SU-DHL-6 (cell line): Measurements from ENCODE around the gene TCF12.

Experiments used
- EZH2phosphoT487 ChIP-seq: fragments of 200-600 bp; sonication (generic), shearing (Covaris generic); conservative IDR thresholded peaks from 2 replicates; pipeline ENCODE4 v1.6.1; 2018; ENCODE audit warnings: mild to moderate bottlenecking, antibody characterized with exemption, low read length, moderate library complexity, mixed read lengths
- TF ChIP-seq, protein P1 (sequence below): fragments of 200-600 bp; sonication (generic); IDR thresholded peaks from one replicate; pipeline ENCODE4 v1.5.1; 2017; ENCODE audit warnings: antibody characterized with exemption, mild to moderate bottlenecking, low read length, moderate library complexity; ENCODE audit not compliant: insufficient read depth, poor library complexity, severe bottlenecking

- TF ChIP-seq, protein P1, sequence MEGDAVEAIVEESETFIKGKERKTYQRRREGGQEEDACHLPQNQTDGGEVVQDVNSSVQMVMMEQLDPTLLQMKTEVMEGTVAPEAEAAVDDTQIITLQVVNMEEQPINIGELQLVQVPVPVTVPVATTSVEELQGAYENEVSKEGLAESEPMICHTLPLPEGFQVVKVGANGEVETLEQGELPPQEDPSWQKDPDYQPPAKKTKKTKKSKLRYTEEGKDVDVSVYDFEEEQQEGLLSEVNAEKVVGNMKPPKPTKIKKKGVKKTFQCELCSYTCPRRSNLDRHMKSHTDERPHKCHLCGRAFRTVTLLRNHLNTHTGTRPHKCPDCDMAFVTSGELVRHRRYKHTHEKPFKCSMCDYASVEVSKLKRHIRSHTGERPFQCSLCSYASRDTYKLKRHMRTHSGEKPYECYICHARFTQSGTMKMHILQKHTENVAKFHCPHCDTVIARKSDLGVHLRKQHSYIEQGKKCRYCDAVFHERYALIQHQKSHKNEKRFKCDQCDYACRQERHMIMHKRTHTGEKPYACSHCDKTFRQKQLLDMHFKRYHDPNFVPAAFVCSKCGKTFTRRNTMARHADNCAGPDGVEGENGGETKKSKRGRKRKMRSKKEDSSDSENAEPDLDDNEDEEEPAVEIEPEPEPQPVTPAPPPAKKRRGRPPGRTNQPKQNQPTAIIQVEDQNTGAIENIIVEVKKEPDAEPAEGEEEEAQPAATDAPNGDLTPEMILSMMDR, result no peak
- no peak for TF ChIP-seq EZH2phosphoT487
These were observed 35.4 kb upstream of the TCF12 start for GRCh38 chr15:56883088-56883487.
